HG03039 (cell line): ENCODE results near the gene ZNF132.
"Not testable (repeated sequence)": the region's sequence is repeated elsewhere in the genome, so short reads cannot be mapped to it uniquely, and the experiment has no call there.

Experiments
- ATAC-seq: cut with Tn5 transposase; IDR thresholded peaks from one replicate; pipeline ENCODE4 v1.9.1; 2021; ENCODE audit warnings: mild to moderate bottlenecking, moderate library complexity; ENCODE audit not compliant: unreplicated experiment

ZNF132 gene

DNA sequence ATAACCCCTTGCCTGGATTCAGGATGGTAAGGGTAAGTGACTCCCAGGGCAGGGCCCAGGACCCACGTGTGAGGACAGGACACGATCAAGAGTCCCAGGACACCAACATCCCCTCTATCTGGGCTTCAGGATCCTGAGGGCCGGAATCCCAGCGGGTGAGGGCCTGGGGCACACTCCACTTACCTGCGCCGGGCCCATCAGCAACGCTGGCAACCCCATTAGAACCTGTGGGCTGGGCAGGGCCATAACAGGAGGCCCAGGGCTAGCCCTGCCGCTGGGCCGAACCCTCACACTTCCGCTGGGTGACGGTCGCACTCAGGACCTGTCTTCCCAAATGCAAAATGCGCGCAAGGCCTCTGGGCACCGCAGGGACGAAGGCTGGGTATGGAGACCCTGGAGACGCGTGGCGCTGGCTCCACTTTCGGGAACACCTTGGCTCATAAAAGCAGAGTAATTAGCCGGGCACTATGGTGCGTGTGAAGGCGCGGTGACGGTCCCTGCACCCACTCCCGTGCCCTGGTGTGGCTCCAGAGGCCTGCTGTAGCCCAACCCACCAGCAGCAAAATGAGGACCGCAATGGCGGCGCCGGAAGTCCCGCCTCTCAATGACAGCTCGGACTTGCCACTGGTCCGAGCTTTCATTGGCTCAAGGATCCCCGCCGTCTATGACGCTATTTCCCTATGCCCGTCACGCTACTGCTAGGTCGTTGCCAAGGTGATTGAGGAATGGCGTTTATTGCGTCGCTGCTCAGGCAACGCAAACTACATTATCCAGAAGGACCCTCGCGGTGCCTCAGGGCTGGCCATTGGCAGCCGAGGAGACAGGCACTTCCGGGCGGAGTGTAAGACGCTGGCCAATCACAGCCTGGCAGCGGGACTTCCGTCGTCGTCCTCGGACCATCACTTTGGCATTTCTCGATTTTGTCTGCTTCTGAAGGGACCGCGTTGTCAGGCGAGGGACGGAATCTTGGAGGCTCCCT, at the start of gene ZNF132:
TSS of gene ZNF132 (minus strand) at position 578 of the 979 bp plus-strand sequence. CDS start at position 246, 332 bp downstream.
- peak; percentile 93 for ATAC-seq

DNA sequence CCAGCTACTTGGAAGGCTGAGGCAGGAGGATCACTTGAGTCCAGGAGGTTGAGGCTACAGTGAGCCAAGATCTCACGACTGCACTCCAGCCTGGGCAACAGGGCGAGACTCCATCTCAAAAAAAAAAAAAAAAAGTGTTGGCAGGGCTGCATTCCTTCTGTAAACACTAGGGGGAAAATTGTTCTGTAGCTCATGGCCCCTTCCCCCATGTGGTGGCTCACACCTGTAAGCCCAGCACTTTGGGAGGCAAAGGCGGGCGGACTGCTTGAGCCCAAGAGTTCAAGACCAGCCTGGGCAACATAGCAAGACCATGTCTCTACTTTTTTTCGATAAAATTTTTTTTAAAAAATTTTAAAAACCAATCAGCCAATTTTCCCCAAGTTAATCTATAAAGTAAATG, 44.4 kb upstream of the ZNF132 start:
- not testable (repeated sequence) for ATAC-seq

DNA sequence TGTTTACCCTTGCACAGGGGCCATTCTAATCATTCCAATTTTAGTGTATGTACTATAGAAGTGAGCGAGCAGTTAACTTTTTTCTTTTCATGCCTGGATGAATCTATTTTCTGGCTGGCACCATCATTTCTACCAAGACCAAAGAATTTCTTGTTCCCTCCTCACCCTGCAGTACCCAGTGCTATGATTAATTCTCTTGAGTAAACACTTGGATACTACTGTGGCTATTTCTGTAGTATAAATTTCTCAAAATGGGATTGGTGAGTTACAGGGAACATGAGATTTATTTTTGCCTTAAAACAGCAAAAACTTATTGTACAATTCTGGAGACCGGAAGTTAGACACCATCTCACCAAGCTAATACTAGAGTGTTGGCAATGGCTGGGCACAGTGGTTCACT, 43.8 kb upstream of the ZNF132 start:
- no peak for ATAC-seq

DNA sequence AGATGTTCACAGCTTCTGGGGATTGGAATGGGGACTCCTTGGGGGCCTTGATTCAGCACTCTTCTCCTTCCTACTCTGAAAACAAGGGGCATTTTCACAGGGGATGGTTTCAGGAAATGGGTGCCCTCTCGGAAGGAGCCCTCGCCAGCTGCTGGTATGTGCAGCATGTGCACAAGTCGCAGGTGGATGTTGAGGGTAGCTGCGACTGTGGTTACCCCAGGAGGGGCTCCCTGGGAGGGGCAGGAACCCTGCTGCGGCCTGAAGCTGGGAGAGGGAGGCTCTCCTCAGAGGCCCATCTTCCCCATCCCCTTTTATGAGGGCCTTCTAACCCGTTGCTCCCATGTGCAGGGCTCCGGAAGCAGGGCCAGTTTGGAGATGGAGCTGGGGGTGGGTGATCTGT, 42.4 kb upstream of the ZNF132 start:
- no peak for ATAC-seq

DNA sequence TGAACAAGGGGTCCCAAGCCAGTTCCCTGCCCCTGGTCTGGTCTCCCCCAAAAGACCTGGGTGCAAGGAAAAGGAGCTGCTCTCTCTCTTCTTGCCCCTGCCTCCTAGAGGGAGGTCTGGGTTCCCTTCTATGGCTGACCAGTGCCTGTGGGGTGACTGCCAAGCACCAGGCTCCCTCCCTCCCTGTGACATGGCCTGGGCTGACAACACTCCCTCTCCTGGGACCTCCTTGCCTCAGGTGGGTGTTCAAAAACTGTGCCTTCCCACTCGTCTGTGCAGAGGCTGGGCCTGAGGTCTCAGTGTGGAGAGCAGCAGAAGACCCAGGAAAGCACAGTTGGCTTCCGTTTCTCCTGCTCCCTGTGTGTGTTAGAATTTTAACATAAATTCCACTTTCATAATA, 40.9 kb upstream of the ZNF132 start:
- no peak for ATAC-seq

DNA sequence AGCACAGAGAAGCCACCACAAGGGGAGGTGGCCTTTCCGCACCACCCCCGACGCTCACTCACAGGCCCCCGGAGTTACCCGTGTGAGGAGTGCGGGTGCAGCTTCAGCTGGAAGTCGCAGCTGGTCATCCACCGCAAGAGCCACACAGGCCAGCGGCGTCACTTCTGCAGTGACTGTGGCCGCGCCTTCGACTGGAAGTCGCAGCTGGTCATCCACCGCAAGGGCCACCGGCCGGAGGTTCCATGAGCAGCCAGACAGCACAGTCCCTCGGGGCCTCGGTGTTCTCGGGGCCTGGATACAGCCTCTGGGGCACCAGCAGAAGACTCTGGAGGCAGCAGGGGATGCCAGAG, 40.5 kb upstream of the ZNF132 start:
- no peak for ATAC-seq

DNA sequence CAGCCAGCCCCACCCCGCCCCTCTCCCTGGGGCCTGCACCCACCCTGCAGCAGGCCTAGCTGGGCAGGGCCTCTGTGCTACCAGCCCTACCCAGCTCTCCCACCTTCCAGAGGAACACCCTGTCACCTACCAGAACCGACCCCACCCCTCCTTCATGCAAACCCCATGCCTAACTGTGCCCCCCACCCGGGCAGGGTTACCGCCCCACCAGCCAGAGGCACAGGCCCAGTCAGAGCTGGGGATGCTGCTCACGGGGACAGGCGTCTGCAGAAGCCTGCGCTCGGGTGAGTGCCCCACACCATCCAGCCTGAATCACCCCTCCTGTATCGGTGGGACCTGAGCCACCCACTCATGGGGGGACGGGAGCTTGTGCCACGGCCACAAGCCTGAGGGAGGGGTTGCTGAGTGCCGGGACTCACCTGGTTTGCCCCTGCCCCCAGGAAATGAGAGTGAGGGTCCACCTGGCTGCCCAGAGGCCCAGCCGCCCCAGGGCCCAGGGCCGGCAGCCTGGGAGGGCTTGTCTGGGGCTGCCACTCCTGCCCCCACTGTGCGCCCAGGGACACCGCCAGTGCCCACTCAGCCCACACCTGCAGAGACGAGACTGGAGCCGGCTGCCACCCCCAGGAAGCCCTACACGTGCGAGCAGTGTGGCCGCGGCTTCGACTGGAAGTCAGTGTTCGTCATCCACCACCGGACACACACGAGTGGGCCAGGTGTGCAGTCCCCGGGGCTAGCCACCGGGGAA, 40.0 kb upstream of the ZNF132 start:
- ATAC-seq, result no peak

DNA sequence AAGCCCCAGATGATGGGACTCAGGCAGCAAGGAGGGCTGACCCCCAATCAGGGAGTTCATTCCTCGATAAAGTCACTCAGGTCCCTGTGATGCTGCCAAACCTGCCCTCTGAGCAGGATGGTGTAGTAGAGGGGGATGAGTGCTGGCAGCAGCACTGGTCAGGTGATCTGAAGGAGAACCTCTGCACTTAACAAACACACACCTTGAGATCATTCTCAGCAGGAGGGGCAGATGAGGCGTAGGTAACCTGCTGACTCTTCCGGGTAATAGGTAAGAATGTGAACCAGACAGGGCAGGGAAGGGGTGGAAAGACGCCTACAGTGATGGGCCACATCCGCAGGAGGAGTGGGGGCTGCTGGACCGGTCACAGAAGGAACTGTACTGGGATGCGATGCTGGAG, 39.4 kb upstream of the ZNF132 start:
- no peak for ATAC-seq

DNA sequence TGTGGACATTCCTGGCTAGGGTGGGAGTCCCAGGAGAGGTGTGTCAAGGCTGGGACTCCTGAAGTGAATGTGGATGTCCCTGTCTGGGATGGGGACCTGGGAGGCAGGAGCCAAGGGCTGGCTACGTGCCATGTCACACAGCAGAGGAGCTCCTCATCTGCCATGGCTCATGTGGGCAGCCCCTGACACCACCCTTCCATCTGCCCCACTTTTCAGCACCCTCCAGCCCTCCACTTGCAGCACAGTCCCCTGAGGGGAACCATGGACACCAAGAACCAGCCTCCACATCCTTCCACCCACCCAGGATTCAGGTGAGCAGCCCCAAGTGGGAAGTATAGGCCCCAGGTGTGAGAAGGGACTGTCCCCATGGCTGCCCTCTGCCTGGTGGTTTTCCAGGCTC, 37.9 kb upstream of the ZNF132 start:
- ATAC-seq, result no peak

DNA sequence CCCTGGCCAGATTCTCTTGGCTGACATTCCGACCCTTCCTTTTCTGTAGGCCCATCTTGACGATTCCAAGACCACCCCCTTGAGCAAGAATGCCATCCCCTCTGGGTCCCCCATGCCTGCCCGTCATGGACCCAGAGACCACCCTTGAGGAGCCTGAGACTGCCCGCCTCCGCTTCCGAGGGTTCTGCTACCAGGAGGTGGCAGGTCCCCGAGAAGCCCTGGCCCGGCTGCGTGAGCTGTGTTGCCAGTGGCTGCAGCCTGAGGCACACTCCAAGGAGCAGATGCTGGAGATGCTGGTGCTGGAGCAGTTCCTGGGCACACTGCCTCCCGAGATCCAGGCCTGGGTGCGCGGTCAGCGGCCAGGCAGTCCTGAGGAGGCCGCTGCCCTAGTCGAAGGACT, 37.2 kb upstream of the ZNF132 start:
- no peak for ATAC-seq

DNA sequence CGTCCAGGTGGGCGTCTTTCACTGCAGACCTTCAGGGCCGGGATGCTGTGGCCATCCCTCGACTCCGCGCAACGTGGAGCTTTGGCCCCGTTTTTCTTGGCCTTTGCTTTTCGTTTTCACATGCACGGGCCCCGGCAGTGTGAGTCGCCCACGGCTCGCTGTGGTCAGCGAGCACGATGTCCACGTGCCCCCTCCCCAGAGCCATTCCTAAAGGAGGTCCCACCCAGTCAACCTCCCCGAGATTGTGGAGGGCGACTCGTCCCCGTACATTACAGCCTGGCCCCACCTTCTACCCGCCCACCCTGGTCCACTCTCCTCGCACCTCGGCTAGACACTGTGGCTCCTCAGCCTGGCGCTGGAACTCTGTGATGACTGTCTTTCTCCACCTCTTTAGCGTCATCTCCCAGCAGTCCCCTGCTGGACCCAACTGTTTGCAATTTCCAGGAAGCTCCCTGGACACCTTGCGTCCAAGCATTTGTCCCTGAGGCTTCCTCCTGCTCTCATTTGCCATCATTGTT, 36.6 kb upstream of the ZNF132 start:
- ATAC-seq, result peak; percentile 2

DNA sequence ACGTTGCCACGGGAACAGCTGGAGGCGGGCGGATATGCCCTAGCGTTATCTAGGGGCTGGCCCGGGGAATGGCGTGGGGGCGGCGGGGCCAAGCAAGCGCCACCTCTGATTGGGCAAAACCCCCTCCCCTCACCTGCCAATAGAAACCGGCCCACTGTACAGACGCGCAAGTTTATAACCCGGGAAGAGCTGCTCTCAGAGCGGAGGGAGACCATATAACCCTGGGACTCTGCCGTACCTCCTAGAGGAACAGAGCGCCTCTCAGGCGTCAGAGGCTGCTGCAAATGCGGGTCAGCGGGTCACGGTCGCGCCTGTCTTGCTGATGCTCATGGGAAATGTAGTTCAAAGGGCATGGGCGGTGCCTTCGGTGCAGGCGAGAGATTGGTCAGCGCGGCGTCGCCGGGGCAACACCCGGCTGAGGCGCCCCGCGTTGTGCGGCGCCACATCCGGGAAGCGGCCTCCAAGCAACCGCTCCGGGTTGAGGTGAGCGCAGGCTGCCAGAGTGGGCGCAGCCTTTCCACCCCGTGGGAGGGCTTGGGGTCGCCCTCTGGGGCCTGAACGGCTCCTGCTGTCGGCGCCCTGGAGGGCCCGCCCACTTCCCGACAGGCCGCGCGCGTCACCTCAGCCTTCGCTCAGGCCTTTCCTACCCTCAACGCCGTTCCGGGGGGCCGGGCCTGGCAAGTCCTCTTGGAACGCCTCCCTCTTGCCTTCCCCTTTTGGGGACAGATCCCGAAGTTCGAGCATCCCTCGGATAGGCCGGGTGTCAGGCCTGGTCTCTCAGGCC, 36.0 kb upstream of the ZNF132 start, which contains the start of gene ZNF446:
TSS of gene ZNF446 (plus strand) at position 639 of the 784 bp plus-strand sequence. CDS start 867 bp downstream, outside the sequence.
- ATAC-seq, result peak; percentile 65

DNA sequence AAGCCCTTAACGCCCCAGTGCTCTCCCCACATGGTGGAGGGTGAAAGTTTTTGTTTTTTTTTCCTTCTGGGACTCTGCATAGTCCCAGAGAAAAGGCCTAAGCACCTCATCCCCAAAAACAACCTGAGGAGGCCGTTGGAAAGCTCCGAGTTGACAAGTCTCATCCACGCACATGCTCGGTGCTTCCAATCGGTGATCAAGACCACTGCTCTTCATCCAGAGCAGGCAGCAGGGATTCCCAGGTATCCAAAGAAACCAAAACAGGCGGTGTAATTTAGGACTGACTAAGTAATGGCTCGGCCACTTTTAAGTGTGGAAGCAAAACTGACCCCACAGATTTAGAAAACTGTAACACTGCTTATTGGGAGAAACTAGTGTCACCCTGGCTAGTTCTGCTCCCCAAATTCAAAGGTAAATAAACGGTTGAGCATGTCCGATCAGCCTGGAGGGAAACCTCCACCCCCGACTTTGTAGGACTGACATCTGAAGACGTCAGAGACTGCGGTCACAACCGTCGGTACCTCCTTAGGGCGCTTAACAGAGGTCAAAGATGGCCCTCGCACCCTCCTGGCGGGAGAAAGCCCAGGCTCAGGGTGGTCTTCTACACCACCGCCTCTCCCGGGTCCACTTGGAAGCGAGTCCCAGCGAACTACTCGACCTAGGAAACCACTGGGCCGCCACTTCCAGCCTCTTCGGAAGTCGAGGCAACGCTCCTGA, 35.2 kb upstream of the ZNF132 start:
- no peak for ATAC-seq

DNA sequence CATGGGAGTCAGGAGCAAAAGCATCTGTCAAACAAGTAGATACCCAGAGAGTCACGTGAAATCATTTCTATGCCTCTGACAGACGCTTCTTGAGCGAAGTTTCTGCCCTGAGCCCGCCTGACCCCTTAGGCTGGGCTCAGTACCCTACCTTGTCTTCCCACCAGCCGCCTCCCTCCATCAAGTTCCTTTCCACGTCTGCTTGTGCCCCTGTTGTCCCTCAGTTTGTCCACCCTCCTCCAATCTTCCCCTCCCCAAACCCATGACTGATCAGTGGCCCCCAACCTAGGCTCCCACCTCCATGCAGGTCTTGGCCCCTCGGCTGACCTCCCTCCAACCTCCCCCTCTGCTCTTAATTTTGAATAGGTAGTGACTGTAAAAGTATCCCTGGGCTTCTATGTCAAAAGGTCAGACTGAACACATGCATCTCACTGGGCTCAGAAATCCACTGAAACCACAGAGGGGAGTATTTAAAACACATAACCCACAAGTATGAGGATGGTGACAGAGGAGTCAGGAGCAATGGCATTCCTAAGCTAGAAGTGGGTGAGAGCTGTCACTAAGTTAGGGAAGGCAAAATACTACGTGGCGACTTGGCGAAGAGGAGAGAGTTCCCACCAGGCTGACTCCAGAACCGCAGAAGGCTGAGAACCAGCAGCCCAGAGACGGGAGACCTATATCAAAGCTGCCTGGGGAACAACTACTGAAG, 34.5 kb upstream of the ZNF132 start:
- no peak for ATAC-seq

DNA sequence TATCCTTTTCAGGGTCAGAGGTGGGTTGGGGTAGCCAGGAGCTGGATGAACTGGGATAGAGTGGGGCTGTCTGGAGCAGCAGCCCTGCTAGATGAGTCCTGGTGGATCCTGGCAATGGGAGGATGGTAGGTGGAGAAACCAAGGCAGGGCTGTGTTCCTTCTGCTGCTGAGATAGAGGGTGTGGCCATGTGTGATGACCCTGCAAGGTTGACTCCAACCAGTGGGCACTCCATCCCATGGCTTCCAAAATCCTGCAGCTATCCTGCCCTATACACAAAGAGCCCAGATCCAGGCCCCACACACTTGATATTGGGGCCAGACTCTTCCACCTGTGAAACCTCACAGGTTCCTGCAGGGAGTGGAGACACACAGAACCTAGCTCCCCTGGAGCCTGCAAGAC, 33.8 kb upstream of the ZNF132 start:
- ATAC-seq, result no peak

DNA sequence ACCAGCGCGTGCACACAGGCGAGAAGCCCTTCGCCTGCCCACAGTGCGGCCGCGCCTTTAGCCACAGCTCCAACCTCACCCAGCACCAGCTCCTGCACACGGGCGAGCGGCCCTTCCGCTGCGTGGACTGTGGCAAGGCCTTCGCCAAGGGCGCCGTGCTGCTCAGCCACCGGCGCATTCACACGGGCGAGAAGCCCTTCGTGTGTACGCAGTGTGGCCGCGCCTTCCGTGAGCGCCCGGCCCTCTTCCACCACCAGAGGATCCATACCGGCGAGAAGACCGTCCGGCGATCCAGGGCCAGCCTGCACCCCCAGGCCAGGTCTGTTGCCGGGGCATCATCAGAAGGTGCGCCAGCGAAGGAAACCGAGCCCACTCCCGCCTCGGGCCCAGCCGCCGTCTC, 31.8 kb upstream of the ZNF132 start:
- ATAC-seq, result no peak

DNA sequence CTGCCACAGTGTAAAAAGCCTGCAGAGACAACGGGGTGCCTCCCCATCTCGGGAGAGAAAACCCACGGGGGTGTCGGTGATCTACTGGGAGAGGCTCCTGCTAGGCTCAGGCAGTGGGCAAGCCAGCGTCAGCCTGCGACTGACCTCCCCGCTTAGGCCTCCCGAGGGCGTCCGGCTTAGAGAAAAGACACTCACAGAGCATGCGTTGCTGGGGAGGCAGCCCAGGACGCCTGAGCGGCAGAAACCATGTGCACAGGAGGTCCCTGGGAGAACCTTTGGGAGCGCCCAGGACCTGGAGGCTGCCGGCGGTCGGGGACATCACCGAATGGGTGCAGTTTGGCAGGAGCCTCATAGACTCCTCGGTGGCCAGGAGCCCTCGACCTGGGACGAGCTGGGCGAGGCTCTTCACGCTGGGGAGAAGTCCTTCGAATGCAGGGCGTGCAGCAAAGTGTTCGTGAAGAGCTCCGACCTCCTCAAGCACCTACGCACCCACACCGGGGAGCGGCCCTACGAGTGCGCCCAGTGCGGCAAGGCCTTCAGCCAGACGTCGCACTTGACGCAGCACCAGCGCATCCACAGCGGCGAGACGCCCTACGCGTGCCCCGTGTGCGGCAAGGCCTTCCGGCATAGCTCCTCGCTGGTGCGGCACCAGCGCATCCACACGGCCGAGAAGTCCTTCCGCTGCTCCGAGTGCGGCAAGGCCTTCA, 31.0 kb upstream of the ZNF132 start:
- not testable (repeated sequence) for ATAC-seq

DNA sequence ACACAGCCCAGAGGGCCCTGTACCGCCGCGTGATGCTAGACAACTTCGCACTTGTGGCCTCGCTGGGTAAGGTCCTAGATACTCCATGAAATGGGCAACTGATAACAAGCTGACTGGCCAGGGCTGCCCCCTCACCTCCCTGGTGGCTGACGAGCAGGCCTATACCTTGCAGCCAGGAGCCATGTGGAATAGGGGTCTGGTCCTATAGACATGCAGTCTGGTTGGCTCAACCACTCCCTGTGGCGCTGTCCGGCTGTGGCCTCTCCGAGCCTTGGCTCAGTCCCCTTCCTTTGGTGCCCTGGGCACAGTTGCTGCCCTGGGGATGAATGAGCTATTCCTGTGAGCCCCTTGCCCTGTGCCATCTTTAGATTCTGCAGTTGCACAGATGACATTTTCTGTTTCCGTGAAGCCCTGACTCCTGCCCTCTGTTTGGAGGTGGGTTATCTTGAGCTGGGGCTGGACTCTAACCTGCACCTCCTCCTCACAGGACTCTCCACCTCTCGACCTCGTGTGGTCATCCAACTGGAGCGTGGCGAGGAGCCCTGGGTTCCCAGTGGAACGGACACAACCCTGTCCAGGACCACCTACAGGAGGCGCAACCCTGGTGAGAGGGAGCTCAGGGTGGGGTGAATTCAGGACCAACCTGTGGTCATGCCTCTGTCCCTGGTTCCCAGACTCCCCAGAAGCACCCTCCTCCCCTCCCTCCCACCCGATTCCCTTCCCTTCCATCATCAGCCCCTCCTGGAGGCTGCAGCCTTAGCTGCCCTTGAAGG, 29.5 kb upstream of the ZNF132 start:
- ATAC-seq, result no peak
